Measurements from ENCODE around the gene MAP2K7.
"Not testable (repeated sequence)": the region's sequence is repeated elsewhere in the genome, so short reads cannot be mapped to it uniquely, and the experiment has no call there.

Gene MAP2K7

DNA sequence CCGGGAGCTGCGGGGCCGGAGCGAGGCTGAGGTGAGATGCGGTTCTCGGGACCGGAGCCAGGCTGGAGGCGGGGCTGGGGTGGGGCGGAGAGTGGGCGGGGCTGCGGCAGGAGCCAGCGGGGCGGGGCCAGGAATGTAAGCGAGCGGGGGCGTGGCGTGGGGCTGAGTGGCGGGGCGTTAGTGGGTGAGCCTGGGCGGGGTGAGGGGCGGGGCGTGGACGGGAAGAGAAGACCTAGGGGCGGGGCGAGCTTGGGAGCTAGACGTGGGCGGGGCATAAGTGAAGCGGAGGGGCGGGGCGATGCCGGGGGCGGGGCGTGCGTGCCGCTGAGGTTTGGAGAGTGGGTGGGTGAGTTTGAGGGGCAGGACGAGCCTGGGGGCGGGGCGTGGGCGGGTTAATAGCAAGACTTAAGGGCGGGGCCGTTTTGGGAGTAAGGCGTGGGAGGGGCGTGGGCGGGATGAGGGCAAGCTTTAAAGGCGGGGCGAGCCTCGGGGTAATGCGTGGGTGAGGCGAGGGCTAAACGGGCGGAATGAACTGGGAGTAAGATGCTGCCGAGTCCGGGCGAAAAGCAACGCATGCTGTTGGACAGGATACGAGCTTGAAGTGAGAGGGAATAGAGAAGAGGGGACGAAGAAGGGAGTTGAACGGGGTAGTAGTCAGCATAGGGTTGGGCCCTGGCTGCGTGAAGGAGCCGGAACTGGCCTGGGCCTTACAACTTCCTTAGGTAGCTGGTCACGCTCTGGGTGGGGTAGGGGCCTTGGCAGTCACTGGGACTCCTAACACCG is 17.0 kb downstream of the MAP2K7 start:
- DNase-seq (ENCODE audit: low spot score) = peak; percentile 99

DNA sequence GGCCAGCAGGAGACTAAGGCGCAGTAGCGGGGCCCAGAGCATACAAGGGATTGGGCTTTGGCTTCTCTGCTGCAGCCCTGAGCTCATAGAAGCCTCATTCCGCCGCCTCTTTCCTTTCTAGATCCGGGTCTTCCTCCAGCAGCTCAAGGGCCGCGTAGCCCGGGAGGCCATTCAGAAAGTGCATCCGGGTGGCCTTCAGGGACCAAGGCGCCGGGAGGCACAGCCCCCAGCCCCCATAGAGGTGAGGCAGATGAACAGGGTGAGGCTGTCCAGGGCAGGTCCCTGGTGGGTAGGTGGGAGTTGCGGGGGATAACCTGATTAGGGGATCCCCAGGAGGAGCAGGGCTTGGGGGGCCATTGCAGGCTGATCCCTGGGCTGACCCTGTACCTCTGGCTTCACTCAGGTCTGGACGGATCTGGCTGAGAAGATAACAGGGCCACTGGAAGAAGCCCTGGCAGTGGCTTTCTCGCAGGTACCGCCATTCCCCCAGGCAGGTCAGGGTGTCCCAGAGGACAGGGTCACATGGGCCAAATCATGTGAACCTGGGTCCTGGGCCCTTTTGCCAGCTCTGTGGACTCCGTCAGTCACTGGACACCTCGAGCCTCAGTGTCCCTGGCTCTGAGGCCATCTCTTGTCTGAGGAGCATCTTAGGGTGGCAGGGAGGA is 17.8 kb downstream of the MAP2K7 start:
- DNase-seq (ENCODE audit: low spot score) = no peak

DNA sequence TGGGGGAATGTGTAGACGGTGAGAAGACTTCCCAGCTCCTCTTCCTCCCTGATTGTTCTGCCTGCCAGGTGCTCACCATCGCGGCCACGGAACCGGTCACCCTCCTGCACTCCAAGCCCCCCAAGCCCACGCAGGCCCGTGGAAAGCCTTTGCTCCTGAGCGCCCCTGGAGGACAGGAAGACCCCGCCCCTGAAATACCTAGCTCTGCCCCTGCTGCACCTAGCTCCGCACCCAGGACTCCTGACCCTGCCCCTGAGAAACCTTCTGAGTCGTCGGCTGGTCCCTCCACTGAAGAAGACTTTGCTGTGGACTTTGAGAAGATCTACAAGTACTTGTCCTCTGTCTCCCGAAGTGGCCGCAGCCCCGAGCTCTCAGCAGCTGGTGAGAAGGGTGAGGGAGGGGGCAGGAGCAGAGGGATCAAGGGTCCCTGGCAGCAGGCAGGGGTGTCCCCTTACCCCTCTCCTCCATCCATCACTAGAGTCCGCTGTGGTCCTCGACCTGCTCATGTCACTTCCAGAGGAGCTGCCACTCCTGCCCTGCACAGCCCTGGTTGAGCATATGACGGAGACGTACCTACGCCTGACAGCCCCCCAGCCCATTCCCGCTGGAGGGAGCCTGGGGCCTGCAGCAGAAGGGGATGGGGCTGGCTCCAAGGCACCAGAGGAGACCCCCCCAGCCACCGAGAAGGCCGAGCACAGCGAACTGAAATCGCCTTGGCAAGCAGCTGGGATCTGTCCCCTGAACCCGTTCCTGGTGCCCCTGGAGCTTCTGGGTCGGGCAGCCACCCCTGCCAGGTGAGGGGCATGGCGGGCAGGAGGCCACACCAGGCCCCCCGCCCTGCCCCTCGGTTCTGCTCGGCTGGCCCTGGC is 18.5 kb downstream of the MAP2K7 start:
- no peak for DNase-seq (ENCODE audit: low spot score)

DNA sequence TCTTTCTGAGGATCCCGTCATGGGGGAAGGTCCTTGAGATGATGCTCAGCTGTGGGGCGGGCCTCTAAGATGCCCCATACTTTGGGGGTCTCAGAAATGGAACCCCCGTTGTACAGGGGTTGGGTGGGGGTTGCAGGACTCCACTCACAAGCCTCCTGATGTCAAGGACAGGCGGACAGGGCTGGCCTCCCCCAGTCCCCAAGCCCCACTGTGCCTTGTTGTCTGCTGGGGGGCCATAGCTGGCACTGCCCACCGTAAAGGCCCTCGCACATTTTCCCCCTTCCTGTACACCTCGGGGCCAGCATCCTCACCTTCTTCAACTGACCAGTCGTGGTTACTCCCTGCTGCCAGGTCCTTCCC is 19.1 kb downstream of the MAP2K7 start:
- DNase-seq (ENCODE audit: low spot score) = no peak

DNA sequence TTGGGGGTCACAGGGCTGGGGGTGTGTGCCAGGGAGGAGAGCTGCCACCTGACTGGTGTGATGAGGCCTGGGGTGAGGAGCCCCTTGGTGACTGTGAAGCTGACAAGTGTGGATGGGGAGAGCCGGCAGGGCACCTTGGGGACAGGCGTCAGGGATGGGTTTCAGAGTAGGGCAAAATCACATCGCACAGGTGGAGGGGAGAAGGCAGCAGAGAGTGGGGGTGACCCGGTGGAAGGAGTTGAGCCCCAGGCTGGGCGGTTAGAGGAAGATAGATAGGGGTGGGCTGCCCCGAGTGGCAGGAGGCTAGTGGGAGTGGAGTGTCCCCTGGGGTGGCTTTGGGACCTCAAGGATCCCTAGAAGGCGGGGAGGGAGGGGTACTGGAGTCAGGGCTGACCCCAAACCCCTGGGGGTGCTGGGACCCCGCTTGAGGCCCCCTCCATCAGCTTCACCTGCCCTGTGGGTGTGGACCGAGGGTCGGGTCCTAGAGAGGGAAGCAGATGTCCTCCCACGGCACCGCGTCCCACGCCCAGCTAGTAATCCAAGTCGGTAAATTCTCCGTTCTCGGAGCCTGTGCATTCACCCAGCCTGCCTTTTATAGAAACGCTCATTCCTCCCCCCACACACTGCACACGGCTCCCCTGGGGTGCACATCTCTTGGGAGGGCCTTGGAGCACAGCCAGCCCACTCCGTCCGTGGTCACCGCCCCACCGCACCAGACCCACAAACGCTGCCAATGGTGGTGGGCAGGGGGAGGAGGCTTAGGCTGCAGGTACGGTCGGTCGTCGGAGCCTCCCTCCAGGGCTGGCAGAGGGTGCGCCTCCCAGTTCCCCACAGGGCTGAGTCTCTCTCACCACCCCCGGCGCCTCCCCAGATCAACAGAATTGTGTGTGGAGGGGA is 19.9 kb downstream of the MAP2K7 start:
- no peak for DNase-seq (ENCODE audit: low spot score)

DNA sequence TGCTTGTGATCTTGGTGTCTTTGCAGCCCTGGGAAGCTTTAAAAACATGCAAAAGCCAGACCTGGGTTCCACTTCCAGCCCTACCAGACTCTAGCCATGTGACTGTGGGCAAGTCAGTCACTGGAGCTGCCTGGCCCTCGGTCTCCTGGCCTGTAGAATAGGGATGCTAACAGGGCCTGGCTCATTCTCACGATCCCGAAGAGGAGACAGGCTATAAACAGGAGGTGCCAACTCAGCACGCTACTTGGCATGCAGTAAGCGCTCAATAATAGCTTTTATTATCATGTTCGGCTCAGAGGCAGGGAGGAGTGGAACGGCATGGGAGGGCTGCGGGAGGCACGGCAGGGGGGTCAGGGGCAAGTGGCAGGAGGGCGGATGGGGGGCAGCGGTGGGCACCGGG is 20.6 kb downstream of the MAP2K7 start:
- no peak for DNase-seq (ENCODE audit: low spot score)

DNA sequence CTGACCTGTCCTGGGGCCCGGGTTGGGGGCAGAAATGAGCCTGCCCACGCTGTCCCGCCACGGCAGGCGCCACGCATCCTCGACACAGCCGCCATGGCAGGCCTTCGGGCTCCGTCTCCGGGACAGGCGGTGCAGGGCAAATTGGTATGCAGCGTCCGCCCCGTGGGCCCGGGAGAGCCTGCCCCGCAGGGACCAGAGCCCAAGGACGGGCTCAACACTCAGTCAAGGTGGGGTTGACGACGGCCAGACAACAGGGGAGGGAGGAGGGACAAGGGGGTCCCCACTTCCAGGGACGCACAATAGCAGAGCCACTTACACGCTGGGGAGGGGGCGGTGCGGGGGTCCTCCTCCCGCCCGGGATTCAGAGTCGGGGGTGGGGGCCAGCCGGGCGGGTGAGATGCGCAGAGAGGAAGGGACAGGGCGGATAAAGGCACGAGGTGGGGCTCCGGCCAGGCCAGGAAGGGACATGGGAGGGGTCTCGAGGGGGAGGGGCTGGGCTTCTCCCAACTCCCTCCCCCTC is 21.0 kb downstream of the MAP2K7 start:
- DNase-seq (ENCODE audit: low spot score) = no peak

DNA sequence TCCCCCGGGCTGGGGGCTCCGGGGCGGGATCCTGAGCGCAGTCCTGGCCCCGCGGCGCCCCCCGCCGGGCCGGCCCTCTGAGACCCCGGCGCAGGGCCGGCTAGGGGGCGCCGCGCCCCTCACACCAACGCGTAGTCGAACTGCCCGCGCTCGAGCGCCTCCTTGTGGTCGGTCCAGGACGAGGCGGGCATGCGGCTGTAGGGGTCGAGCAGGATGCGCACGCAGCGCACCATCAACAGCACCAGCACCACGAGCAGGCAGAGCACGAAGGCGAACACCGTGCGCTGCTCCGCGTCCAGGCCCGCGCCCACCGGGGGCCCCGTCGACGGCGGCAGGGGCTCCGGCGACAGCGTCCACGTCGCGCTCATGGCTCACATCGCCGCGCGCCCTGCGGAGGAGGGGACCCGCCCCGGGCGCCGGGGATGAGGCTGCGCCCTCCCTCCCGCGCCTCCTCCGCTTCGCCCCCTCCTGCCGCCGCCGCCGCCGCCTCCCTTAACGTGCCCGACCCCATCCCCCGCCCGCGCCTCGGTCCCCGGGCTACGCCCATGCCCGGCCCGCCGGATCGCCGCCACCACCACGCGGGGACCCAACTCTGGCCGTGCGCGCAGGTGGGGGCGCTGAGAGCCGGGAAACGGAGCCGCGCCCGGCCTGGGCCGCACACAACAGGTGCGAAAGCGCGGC is 21.6 kb downstream of the MAP2K7 start:
- DNase-seq (ENCODE audit: low spot score) = peak; percentile 70

DNA sequence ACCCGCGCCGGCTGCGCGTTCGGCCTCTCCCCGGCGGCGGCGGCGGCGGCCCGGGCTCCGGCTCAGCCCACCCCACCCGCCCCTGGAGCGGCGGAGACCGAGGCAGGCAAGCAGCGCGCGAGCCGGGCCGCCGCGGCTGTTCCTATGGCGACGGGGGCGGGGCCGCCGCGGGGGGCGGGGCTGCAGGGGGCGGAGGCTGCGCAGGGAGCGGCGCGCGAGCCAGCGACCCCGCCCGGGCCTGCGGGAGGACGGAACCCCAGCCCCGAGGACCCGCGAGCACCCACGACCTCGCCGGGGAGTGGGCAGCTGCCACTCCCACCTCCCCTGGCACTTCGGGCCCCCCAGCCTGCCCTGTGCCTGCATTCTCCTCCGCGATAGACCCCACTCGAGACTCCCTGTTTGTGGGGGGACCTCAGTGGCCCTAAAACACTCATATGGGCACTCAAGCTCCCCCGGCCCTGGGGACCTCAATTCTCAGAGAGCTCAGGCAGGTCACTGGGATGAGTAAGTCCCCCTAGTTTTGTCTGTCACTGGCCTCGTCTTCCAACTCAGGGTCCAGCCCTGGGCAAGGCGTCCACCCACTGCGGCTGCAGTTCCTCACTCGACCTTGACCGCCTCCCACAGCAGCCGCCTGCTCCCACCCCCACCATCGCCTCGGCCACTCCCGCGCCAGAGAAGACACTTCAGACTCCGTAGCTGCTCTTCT is 22.5 kb downstream of the MAP2K7 start, which contains the start of gene CTXN1:
CTXN1 (minus strand) TSS at position 115 of the 706 bp plus-strand sequence. CDS start 597 bp downstream, outside the sequence.
- peak; percentile 80 for DNase-seq (ENCODE audit: low spot score)

DNA sequence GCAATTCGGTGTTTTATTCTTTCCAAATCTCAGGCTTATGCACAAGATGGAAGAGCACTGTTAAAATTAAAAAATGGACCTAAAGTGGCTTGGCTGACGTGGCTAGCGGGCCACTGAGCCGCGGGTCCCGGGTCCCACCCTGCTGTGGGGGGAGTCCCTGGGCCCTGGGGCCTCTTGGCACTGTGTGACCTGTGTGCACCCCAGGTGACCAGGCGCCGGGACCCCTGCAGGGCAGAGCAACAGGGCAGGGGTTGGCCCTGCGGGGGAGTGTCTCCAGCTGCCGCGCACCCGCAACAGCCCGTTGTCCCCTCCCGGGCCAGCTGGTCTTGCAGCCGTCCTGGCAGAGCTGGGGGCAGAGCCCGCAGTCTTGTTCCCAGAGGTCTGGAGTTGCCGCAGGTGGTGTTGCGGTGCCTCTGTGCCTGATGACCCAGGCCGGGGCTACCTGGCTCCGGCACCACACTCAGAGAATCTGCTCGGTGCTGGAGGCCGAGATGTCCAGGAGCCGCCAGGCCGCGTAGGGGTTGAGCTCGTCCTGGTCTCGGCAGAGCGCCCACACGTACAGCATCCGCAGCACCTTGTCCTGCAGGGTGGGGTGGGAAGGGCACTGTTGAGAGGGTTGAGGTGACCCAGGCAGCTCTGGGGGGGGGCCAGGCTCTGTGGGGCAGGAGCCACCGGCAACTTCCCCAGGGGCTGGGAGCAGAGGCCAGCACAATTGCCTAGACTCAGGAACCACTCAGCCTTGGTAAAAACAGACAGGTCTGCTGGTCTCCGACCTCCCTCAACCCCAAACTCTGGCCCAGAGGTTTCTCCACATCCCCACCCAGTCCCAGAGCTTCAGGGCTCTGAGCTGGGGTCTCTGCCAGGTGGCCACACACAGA is 23.3 kb downstream of the MAP2K7 start:
- DNase-seq (ENCODE audit: low spot score) = no peak

DNA sequence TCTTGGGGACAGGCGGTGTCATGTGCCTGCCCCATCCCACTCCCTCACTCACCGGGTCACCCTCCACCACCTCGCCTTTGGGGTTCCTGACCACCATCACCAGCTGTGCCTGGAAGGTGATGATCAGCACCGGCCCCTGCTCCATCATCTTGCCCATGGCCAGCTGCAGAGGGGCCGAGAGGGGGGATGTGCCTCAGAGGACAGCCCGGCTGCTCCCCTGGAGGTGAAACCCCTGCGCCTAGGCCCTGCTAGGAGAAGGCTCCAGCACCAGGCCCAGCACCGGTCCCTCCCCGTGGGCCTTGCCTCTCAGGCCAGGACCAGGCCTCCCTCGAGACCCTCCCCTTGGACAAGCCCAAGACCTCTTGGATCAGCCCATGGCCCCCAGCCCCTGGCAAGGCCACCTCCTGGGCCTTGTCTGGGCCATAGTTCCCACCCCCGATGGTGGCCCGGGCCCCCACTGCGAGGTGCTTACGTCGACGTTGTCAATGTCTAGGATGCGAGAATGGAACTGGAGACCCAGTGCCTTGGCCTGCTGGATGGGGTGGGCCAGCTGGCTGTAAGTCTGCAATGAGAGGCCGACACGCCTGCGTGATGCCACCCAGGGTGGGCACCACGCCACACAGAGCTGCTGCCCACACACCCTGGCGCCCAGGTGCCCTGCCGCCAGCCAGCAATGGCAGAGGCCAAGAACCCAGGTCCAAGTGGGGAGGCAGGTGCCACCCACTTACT is 24.1 kb downstream of the MAP2K7 start:
- no peak for DNase-seq (ENCODE audit: low spot score)

DNA sequence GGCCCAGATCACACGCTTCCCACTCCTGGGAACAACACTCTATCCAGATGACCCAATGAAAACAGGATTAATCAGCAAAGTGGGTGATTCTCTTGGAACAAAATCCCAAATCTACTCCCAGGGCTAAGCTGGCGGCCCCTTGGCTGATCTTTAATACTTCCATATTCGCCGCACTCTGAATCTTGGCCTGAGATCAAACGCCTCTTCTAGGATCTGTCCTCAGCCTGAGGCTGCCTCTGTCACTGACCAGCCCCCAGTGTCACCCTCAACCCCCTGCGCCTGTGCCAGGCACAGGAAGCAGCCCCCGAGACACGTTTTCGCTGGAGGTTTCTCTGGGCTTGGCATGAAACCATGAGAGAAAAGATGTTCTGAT is 24.6 kb downstream of the MAP2K7 start:
- DNase-seq (ENCODE audit: low spot score) = no peak

DNA sequence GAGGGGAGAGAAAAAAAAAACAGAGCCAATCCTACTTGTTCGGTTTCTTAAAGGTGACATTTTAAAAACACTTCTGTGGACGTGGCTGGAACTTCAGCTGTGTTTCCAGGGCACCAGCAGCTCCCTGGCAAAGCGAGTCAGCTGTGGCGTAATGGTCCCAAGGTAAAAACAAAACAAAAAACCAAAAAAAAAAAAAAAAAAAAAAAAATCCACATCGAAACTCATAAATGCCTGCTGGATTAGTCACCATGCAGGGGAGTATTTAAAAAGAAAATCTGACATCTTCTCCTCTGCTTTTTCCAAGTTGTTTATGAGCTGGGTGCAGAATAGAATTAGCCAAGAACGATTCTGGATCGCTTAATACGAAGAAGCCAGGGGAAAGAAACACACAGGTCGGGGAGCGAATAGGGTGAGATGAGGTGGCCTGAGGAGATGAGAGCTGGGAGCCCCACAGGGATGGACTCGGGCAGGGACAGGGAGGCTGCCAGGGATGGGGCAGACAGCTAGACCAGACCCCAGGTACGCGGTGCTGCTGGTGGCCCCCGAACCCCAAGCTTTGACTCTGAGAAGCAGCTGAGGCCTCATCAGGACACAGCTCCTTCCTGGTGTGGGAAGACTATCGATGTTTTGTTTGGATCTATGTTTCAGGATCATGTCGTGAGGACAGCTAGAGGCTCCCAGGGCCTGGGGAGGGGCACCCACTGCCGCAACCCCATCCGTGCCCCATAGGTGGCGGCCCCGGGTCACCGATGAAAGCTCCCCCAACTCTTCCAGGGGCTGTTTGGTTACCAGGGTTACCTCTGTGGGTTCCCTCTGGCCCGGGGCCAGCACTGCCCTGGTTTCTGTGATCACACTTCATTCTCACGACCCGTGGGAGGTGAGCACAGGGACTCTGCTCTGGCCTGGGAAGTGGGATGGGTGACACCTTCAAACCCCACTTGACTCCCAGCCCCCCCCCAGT is 25.3 kb downstream of the MAP2K7 start:
- peak; percentile 83 for DNase-seq (ENCODE audit: low spot score)

DNA sequence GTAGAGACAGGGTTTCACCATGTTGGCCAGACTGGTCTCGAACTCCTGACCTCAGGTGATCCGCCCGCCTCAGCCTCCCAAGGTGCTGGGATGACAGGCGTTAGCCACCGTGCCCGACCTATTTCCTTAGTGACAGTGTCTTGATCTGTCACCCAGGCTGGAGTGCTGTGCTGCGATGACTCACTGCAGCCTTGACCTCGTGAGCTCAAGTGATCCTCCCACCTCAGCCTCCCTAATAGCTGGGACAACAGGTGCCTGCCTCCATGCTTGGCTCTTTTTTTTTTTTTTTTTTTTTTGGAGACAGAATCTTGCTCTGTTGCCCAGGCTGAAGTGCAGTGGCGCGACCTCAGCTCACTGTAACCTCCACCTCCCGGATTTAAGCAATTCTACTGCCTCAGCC is 26.4 kb downstream of the MAP2K7 start:
- DNase-seq (ENCODE audit: low spot score) = not testable (repeated sequence)

DNA sequence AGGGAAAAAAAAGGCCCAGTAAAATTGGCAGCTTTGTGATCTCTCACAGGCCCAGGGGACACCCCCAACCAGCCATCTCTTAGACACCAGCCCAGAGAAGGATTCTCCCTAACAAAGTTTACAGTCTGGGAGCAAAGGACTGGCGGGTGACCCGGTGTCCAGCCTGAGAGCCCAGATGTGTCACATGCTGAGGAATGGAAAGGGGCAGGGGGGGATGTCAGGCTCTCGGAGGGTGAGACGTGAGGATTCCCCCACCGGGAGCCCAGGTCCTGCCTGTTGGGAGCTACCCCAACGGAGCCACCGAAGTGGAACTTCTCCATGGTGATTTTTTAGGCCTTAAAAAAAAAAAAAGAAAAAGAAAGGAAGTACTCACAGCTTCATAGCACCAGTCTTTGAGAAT is 27.1 kb downstream of the MAP2K7 start:
- no peak for DNase-seq (ENCODE audit: low spot score)

DNA sequence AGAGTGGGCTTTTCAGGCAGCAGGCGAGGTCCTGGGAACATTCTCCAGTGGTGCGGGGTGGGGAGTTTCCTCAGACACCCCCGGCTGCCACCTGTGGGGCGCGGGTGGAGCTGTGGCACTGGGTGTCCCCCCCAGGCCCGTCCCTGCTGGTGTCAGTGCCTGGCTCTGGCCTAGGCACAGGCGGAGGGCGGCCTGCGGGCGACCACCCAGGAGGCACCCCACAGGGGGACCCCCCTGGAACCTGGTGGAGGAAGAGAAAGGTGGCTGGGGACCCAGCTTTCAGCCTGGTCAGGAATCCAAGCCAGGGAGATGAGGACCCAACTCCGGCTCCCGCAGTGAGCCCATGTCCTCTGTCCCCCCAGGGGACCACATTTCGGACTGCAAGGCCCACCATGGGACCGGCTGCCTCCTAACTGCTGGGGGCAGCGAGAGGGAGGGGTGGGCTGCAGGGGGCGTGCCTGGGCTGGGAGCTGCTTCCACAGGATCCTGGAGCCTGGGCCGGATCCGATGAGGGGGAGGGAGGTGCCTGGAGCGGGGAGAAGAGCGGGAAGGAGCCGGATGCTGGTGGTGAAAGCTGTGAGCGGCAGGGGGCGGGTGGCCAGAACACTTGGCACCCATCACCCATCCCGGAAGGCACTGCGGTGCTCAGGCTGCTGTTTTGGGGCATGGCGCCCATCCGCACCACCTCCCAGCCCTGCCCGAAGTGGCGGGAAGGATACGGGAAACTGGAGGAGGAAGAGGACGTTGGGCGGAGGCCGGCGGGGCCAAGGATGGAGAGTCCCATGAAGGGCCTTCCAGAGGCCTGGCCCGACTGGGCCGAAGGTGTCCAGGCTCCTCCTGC is 27.8 kb downstream of the MAP2K7 start:
- no peak for DNase-seq (ENCODE audit: low spot score)
